ENCODE measurements around the gene CAPN8.

DNA sequence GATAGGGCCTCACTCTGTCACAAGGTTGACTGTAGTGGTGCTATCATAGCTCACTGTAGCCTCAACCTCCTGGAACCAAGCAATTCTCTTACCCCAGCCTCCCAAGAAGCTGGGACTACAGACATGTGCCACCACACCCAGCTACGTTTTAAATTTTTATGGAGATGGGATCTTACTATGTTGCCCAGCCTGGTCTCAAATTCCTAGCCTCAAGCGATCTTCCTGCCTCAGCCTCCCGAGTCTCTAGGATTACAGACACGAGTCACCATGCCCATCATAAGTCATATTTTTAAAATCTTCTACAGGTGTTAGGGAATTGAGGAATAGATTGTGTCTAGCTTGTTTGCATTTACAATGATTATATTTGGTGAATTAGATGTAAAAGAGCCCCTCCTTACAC is 145.3 kb downstream of the CAPN8 start:
- no peak for TF ChIP-seq POLR2A (IDR thresholded peaks at IDR 0.05; ENCODE audit: low read depth, low read length)
- TF ChIP-seq TAF1 (IDR thresholded peaks at IDR 0.05; ENCODE audit: borderline replicate concordance, low read depth, low read length), result no peak
- no peak for TF ChIP-seq POLR2AphosphoS5 (IDR thresholded peaks at IDR 0.05; ENCODE audit: low read depth, low read length)
